UCSD-AML1 (cell line): ENCODE data around the gene FBXL14.
"Not testable (repeated sequence)": the region's sequence is repeated elsewhere in the genome, so short reads cannot be mapped to it uniquely, and the experiment has no call there.

ENCODE experiments used
- DNase-seq: peaks from one replicate; lab custom pipeline; 2025; ENCODE audit not compliant: unreplicated experiment; lab: John Stamatoyannopoulos, UW

The FBXL14 gene

DNA sequence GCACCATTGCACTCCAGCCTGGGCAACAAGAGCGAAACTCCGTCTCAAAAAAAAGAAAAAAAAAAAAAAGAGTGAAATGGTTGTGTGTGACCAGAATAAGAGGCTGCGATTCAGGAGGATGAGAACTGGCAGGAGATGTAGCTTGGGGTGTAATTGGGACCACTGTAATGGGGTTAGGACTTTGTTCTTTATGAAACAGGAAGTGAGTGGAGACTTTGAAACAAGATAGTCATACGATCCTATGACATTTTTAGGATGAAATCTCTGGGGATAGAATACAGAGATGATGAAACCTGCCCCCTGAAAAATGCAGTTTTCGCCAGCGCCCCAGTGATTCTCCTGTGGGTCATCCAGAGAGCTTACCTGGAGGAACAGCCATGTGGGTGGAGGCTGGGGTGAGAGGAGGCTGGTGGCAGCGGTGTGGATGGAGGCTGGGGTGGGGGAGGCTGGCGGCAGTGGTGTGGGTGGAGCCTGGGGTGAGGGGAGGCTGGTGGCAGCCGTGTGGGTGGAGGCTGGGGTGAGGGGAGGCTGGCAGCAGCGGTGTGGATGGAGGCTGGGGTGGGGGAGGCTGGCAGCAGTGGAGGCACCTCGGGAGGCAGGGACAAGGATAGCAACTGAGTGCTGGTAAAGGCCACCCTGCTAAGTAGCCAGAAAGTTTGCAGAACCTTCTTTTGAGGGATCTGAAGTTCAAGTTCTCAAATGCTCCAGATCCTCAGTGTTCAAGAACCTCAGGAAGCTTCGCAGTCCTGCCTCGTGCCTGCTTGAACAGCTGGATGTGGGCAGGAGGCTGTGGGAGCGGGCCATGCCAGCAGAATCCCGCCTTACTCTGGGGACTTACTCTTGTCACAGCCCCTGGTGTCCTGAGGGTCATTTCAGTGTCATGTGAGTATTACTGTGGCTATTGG lies 20.2 kb downstream of the FBXL14 start:
- DNase-seq: no peak

DNA sequence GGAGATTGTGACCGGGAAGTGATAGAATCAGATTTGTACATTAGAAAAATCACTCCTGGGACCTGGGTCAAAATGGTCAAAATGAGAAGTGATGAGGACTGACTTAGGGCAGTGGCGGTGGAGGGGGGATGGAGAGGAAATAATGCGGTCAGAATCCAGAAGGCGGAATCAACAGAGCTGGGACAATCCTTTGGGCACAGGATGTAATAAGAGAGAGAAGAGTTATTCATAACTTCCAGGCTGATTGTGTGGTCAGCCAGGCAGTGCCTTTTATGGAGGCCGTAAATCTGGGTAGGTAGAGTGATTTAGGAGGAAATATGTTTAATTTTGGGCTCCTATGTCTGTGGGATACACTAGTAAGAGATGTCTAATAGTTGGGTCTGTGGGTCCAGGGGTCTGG lies 21.6 kb downstream of the FBXL14 start:
- DNase-seq: no peak

DNA sequence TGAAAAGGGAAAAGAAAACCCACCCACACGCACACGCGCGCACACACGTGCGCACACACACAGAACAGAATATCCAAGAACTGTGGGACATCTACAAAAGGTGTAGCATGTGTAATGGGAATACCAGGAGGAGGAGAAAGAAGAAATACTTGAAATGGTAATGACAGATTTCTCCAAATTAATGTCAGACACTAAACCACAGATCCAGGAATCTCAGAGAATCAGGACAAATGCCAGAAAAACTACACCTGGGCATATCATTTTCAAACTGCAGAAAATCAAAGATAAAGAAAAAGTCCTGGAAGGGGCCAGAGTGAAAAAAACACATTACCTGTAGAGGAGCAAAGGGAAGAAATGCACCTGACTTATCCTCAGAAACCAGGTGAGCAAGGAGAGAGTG lies 26.5 kb downstream of the FBXL14 start:
- DNase-seq: no peak

DNA sequence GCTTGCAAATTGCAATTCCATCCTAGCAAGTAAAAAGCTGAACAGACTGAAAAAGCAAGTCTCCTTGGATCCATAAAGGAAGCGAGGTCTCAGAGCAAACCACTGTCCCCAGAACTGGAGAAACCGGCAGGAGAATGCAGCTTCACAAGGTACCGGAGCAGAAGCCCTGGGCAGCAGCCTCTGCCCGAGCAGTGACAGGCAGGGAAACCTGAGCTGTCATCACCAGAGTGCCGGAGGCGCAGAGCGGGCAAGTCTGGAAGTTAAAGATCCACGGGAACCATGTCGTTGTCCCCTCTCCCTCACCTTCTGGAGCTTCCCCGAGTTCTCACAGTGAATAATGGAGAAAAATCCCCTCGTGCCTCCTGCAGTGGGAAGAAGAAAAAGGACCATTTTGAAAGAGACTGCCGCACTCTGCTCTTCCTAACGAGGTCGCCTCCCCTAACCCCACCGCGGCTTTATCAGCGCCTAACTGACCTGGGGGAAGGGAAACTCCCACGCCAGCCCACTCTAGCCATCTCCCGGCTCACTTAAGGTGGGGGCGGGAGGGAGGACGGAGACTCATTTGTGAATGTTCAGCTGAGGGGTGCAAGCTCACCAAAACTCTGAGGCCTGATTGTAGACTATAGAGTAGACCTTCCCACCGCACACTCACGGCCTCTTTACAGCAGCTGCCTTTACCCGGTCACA lies 27.8 kb downstream of the FBXL14 start:
- no peak for DNase-seq

DNA sequence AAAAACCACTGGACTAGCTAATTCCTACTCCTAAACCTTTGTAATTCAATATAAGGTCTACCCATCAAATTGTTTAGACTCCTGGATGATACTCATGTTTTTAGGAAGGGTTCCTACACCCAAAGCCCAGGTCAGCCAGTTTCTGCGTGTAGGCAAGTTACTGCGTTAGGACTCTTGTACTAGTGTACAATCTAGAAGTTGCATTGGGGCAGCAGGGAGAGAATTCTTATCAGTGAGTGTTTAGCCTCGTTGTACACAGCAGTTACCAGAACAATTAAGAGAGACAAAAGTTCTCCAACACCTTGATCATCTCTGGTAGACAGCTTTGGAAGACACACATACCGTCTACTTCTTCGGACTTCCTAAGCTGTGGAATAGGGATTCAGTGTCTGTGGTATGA lies 29.2 kb downstream of the FBXL14 start:
- DNase-seq: no peak

DNA sequence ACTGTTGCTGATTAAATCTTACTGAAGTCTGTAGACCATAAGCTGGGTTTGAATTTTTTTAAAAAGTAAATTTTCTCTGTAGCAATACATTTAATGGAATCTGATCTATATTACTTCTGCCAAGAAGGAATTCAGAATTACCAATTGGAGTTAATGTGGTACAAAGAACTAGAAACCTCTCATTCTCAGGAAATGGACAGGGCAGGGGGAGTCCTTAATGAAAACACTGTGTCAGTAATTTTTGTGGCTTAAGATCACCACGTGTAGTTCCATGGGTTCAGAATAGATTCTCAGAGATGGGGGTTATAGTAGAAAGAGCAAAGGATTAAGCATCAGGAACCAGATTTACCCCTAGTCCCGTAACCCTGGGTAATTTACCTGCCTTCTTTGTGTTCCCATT lies 30.3 kb downstream of the FBXL14 start:
- DNase-seq: no peak

DNA sequence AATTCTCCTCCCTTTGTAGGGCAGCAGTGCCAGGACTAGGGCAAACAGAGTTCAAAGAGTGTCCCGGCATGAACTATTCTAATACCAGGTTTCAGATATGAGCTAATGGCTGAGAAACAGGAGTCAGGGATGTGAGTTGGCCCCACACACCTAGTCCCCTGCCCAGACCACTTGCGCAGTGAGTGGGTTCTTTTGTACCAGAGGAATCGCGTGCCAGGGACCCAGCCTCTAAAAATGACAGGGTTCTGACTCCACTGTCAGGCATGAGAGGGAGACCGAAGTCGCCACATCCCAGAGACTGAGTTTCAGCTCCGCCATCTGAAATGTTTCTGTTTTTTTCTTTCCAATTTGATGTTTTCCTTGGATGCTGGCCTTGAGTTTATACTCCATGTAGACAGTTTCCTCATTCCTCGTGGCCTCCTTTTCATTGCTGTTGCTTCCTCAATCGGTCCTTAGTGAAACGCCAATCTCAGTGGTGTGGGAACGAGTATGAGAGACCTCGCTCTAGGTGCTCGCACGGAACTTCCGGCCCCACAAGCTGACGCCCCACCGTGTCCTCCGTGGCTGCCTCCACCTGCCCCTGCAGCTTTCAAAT lies 31.5 kb downstream of the FBXL14 start:
- no peak for DNase-seq

DNA sequence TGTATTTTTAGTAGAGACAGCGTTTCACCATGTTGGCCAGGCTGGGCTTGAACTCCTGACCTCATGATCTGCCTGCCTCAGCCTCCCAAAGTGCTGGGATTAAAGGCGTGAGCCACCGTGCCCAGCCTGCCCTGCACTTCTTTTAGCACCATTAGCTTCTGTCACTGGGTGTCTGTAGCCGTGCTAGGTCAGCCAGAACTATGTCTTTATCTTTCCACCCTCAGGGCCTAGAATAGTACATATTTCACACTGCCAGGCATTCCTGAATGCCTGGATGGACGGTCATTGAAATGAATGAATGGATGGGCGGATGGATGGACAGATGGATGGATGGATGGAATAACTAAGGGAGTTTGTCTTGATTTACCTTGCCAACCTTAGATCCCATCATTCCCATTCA lies 33.7 kb downstream of the FBXL14 start:
- no peak for DNase-seq

DNA sequence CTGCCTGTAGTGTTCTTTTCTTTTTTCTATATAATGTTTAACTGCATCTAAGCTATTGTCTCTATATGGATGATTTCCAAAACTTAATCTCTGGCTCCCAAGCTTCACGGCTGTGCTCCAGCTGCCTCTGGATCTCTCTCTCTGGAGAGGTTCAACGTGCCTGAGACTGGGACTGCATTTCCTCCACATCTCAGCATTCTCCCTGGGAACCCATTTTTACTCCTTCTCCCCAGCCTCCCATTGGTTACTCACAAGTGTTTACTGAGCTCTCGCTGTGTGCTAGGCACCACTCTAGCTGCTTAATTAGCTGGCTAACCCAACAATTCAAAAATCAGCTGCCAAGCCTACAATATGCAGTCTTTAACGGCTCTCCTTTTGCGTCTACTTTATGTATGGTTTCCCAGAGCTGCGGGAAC lies 34.7 kb downstream of the FBXL14 start:
- no peak for DNase-seq

DNA sequence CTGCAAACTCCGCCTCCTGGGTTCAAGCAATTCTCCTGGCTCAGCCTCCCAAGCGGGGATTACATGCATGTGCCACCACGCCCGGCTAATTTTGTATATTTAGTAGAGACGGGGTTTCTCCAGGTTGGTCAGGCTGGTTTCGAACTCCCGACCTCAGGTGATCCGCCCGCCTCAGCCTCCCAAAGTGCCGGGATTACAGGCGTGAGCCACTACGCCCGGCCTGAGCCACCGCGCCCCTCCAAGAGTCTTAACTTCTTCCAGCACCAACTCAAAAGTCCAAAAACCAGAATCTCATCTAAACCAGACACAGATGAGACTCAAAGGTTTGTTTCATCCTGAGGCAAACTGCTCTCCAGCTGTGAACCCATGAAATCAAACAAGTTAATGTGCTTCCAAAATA lies 36.3 kb downstream of the FBXL14 start:
- DNase-seq: not testable (repeated sequence)

DNA sequence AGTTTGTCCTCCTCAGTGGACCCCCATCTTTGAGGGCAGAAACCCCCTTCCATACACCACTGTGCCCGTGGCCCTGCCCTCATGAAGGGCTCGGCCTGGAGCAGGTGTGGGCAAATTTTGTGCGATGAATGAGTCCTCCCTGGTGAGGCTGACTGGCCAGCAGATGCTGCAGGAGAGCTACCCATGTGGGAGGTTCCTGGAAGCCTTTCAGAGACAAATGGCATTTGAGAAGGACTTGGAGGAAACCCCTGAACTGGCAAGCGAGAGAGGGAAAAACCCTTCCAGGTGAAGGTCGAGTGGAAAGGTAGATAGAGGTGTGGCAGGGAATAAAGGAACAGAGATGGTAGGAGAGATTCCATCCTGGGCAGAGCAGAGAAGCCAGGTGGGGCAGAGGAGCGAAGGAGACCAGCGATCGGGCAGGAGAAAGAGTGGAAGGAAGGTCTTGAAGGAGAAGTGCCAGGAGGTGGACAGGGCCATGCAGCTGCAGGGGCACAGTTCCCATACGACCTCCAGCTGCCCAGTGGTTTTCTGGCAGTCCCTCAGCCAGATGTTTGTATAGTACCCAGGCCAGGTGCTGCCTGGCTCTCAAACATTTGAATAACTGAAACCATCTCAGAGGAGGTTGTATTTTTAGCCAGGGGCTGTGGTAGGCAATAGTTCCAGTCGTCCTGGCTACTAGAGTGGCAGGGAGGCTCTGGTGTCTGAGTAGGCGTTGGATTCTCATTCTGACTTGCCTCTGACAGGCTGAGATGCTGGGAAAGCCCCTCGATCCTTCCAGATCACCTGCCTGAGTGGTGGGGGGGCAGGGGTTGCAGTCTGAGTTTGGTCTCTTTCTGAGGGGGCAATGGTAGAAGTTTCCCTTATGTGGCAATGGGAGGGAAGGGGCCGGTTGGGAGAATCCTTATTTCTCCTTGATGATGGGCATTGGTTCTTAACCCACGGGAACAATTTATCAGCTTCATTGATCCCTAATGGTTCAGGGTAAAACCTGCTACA lies 40.1 kb downstream of the FBXL14 start:
- no peak for DNase-seq

DNA sequence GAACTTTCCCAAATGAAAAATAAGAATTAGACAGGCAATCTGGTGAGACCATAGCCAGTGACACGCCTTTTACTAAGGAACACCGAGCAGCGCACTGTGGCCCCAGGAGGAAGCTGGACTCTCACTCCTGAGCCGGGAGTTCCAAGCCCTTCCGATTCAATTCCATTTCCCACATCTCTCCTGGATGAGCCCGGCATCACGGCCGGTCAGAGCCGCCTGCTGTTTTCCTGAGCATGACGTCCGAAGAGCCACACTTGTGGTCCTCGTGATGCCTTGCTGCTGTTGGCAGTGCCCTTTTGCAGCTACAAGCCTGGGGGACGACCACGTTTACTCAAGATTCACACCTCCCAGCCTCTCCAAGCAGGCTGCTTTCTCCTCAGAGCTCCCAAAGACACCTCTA lies 40.8 kb downstream of the FBXL14 start:
- DNase-seq: no peak

DNA sequence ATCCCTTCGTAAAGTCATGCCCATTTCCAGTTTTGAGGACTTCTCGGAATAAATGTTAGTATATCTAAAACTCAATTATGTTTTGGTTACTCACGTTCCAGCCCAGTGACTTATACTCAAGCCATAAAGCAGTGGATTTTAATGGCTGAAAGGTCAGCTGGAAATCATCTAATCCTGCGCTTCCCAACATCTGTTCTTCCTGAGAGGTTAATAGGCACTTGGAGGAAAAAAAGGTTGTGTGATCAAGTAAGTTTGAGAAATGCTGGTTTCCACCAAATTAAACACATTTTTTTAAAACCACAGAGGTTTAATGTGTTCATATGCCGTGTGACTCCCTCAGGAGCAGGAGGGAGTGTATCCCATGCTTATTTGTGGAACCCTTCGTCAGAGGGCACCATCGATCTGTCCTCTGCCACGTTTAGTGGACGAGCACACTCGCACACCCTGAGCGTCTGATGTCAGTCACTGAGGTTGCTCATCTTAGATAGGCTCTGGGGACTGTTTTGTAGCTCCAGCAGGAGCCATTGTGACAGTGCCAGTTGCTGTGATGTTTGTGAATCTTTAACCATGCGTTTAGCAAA lies 41.4 kb downstream of the FBXL14 start:
- no peak for DNase-seq

DNA sequence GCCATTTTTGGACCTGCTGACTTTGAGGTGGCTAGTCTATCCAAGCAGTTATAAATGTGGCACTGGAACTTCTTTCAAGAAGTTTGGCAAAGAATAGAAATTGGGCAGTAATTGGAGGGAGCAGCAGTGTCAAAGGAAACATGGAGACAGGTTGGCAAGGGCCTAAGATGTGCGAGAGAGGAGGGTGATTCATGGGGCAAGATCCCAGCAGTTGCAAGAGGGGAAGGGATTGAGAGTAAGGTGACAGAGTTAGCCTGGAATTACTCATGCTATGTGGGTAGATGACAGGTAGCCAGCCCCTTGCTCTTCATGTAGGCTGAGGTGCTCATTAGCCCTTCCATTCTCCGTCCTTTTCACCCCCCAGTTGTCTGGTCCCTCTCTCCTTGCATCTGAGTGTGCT lies 42.2 kb downstream of the FBXL14 start:
- no peak for DNase-seq

DNA sequence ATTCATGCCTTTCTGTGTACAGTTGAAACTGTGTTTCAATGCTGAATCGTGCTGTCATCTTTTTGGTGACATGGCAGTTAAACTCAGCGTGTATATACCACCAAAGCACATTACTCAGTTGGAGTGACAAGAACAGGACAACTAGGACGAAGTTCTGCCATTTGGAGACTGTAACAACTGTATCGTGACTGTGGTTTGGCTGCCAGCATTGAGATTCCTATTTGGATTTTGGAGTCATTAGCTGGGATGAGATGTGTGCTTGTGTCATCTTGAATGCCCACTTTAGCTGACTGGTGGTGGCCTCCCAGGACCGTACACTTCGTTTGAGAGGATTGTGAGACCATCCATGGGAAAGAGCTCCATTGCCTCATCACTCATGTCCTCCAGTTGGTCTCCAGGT lies 42.9 kb downstream of the FBXL14 start:
- no peak for DNase-seq

DNA sequence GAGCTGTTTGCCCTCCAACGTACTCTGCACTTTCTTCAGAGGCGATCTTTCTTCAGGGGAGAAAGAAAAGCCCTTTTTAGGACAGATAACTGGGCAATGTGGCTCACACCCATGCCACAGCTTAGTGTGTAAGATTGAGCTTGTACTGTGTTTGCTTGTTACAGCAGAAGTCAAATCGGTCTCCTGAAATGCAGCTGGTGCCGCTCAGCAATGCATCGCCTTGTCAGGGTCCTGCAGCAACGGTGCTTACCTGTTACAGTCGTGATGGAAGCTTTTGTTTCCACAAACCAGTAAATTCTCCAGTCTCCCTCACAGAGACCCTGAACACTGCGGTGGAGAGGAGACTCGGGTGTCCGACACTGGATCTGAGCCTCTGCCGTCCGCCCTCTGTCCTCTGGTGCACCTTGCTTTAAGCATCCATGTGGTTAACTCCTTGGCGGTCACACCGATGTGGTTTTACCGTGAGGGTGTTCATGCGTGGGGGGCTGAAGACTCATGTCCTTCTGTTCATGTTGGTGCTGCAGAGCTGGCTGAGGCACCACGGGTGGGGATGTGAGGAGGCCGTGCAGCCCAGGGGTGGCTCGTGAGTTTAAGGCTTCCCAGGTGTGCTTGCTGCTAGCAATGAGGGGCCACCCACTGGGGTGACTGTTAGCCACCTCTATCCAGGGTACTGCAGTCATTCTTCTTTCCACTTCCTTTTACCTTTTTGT lies 47.3 kb downstream of the FBXL14 start:
- no peak for DNase-seq

DNA sequence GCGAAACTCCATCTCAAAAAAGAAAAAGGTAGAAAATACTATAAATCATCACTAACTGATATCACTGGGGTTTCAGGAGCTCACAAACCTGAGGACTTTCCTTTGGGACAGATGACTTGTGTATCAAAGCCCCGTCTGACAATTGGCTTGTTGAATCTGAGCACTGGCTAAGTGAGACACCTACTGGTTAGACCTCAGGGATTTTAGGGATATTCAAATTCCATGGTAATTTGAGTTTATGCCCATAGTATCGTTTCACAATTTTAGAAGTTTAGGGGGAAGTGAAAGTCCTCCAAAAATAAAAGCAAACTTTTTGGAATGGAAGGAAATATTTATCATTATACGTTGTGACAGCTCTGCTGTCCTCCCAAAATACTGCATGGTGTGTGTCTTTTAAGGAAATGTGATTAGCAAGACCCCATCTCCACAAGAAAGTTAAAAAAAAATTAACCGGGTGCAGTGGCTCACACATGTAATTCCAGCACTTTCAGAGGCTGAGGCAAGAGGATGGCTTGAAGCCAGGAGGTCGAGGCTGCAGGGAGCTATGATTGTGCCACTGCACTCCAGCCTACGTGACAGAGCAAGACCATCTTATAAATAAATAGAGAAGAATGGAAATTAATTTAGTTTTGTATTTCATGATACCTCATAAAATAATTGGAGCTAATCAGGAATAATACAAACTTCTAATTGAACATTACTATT lies 49.2 kb downstream of the FBXL14 start:
- no peak for DNase-seq

DNA sequence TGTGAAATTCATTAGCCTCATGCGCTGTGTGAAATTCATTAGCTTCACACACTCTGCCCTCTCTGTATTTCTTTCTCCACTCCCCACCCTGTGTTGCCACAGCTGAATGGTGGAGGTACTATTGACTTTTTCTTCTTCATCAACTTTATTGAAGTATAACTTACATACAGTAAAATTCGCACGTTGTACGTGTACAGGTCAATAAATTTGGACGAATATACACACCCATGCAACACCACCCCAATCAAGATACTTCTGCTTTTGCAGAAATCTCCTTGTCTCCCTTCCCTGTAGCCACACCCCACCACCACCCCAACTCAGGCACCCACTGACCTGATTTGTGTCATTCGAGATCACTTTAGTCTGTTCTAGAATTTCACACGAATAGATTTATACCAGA lies 51.8 kb downstream of the FBXL14 start:
- no peak for DNase-seq

DNA sequence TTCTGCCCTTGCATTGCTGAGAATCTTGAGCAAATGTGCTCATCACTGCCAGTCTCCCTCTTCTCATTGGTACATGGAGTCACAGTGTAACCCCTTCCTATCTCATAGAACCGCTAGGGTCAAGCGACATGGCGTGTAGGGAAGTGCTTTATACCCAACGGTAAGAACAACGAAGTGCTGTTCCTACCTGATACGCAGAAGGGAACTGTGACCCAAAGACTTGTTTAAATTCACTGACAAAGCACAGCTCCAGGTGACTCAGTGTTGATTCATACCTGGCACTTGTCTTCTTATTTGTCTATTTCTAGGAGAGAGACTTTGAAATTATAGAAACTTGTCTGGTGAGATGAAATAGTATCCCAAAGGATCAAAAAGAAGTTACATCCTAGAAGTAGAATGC lies 53.7 kb downstream of the FBXL14 start:
- no peak for DNase-seq
